Kidney capillary endothelial cell (primary cell): ENCODE results near the gene EXOG.
A peak's percentile ranks its signal among the peaks of the same experiment; 100 is the strongest.

Source experiments
- DNase-seq: peaks from one replicate; pipeline ENCODE4 v3.0.0-alpha.2; 2018; ENCODE audit warnings: low spot score

EXOG gene

GRCh38 chr3:38496131-38496910, at the start of gene EXOG:
TSS of gene EXOG (plus strand) at chr3:38496340. CDS start at chr3:38496368, 28 bp downstream.
- DNase-seq, result peak; percentile 89

- DNase-seq, result no peak
Measured at GRCh38 chr3:38446812-38447211, 49.3 kb upstream of the EXOG start.

GRCh38 chr3:38450853-38451252, 45.3 kb upstream of the EXOG start:
- DNase-seq, result no peak

GRCh38 chr3:38453075-38453912, 42.8 kb upstream of the EXOG start, which contains the start of gene ACVR2B:
TSS of gene ACVR2B (plus strand) at chr3:38453890. CDS start at chr3:38454323, 433 bp downstream.
- DNase-seq, result peak; percentile 69

GRCh38 chr3:38453913-38454177, 42.3 kb upstream of the EXOG start:
- no peak for DNase-seq

GRCh38 chr3:38454178-38454883, 41.8 kb upstream of the EXOG start:
- DNase-seq, result no peak

GRCh38 chr3:38454884-38455638, 41.1 kb upstream of the EXOG start:
- DNase-seq, result no peak

- no peak for DNase-seq
Measured at GRCh38 chr3:38455639-38456430, 40.3 kb upstream of the EXOG start.

GRCh38 chr3:38457111-38458003, 38.8 kb upstream of the EXOG start:
- no peak for DNase-seq

- DNase-seq, result no peak
Measured at GRCh38 chr3:38458796-38459498, 37.2 kb upstream of the EXOG start.

- DNase-seq, result no peak
Measured at GRCh38 chr3:38459499-38460048, 36.6 kb upstream of the EXOG start.

- DNase-seq, result no peak
Measured at GRCh38 chr3:38460377-38461270, 35.5 kb upstream of the EXOG start.

- DNase-seq, result no peak
Measured at GRCh38 chr3:38465588-38466154, 30.5 kb upstream of the EXOG start.

GRCh38 chr3:38468765-38469164, 27.4 kb upstream of the EXOG start:
- no peak for DNase-seq

- no peak for DNase-seq
Measured at GRCh38 chr3:38469852-38470251, 26.3 kb upstream of the EXOG start.

GRCh38 chr3:38471260-38471857, 24.8 kb upstream of the EXOG start:
- no peak for DNase-seq

GRCh38 chr3:38472342-38472741, 23.8 kb upstream of the EXOG start:
- DNase-seq, result no peak
